Transverse colon (tissue), 3 donors: ENCODE results near the gene LRBA.

Source experiments
- POLR2A ChIP-seq: fragments of 450-650 bp; IDR thresholded peaks from one replicate; pipeline ENCODE4 v1.6.1; 2016; ENCODE audit warnings: antibody characterized with exemption, mild to moderate bottlenecking, moderate library complexity
- POLR2AphosphoS5 ChIP-seq, 3 donors: sonication (generic); formaldehyde crosslinking; IDR thresholded peaks; one replicate each; pipeline ENCODE4 v1.6.1; 2016; ENCODE audit warnings: antibody characterized with exemption in 3 of 3

- no peak for TF ChIP-seq POLR2A
- no peak for TF ChIP-seq POLR2AphosphoS5 (IDR thresholded peaks at IDR 0.05)
Measured at GRCh38 chr4:150525321-150525868, 489.7 kb downstream of the LRBA start.
